Measurements from ENCODE around the gene PRM1. TPM values are rescaled to one million over a fixed set of nuclear protein-coding genes. Genes with fewer than 3 reads are reported as not detected.

PRM1 gene
- total RNA-seq, 1 experiment from 2014 or later = not detected

DNA sequence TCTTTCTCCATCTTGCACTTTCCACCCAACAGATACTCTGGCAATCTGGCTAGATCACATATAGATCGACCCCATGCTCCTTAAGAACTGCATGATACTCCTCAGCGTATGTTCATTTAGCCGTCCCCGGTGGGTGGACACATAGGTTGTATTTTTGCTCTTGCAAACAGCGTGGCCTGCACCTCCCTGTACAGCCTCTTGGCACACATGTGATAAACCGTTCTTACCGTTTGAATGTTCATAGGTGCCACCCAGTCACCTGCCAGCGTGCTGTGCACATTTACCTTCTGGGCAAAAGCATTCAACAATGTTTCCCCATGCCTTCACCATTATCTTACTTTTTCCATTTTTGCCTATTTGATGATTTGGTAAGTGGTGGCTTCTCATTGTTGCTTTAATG is 18.2 kb downstream of the PRM1 start:
- Histone ChIP-seq H3T11ph (ENCODE audit: low read length) (no peak overlapping the region), H3K9me3 (ENCODE audit: control insufficient read depth, low read depth, low read length) (no peaks in the 10 kb centered on the region)

More for the DNA sequence above, 18.2 kb downstream of the PRM1 start:
- H3K56ac ChIP-seq (ENCODE audit: insufficient read length, low read depth, low read length) = no peak overlapping the region
- H2BK20ac ChIP-seq (ENCODE audit: low read depth, low read length, poor library complexity, severe bottlenecking) = no peak overlapping the region
- no peaks in the 10 kb centered on the region for H3K79me1 ChIP-seq (ENCODE audit: insufficient read depth, low read depth, low read length, poor library complexity, severe bottlenecking)
- no peak overlapping the region for H2BK5ac ChIP-seq (ENCODE audit: insufficient read length, low read length)
- no peaks in the 10 kb centered on the region for H4K20me1 ChIP-seq (ENCODE audit: control insufficient read depth, insufficient read depth, insufficient read length)
- H3K14ac ChIP-seq (ENCODE audit: insufficient read depth, low read length) = no peak overlapping the region
- DNase-seq = no peak
- H3K18ac ChIP-seq (ENCODE audit: insufficient read length, low read depth, low read length) = no peak overlapping the region
- no peak for TF ChIP-seq CTCF (conservative IDR thresholded peaks at IDR 0.05)
- no peak overlapping the region for H3K4ac ChIP-seq (ENCODE audit: low read depth, low read length)
- Mint-ChIP-seq H3K4me1 (peaks cover 7 to 10% of the 10 kb centered on the region in 2 experiments), H3K27ac (peak overlapping the region in 1 of 3 experiments; percentile 16; a peak in 2 of 7 replicates), H3K4me3 (no peak overlapping the region), H3K27me3 (ENCODE audit: low read depth) (no peaks in the 10 kb centered on the region; the same call in 1 of the 2 replicates), H3K9me3 (no peaks in the 10 kb centered on the region), H3K36me3 (ENCODE audit: insufficient read depth in 1 of 3, low read depth in 3 of 3) (no peaks in the 10 kb centered on the region)
- WGBS (ENCODE audit: extremely low coverage, insufficient read length, low lambda C conversion rate) = no CpG with 5 or more reads among the region's 8 CpGs
- no peak overlapping the region for H2BK120ac ChIP-seq (ENCODE audit: low read depth, low read length, poor library complexity, severe bottlenecking)
- H2BK12ac ChIP-seq (ENCODE audit: insufficient read length, low read depth, low read length) = no peak overlapping the region
- no peak overlapping the region for H3K9ac ChIP-seq (ENCODE audit: extremely low read depth, insufficient read length, low read length)
- no peak overlapping the region for H2AK5ac ChIP-seq (ENCODE audit: insufficient read length, low read length)
- H3K23me2 ChIP-seq (ENCODE audit: insufficient read length, low read depth, low read length, poor library complexity, severe bottlenecking) = no peaks in the 10 kb centered on the region
- H3K4me1 ChIP-seq (ENCODE audit: insufficient read depth, low read length) = peaks cover 5% of the 10 kb centered on the region; the same call in 1 of the 2 replicates
- H2AFZ ChIP-seq (ENCODE audit: low read length) = no peak overlapping the region
- H3K27ac ChIP-seq (ENCODE audit: insufficient read length, low read depth, low read length) = no peak overlapping the region
- H3K27me3 ChIP-seq (ENCODE audit: insufficient read depth, low read length) = no peaks in the 10 kb centered on the region
- H4K8ac ChIP-seq (replicated peaks; ENCODE audit: insufficient read length, low read depth, low read length) = no peak overlapping the region
- H4K91ac ChIP-seq (ENCODE audit: insufficient read length, low read depth, low read length) = no peak overlapping the region
- no peaks in the 10 kb centered on the region for H3K79me2 ChIP-seq (ENCODE audit: insufficient read depth, low read length)
- no peak overlapping the region for H3K4me2 ChIP-seq (ENCODE audit: insufficient read depth, insufficient read length, low read length)
- no peak overlapping the region for H3K23ac ChIP-seq (ENCODE audit: insufficient read length, low read depth, low read length)
- no peak overlapping the region for H4K5ac ChIP-seq (ENCODE audit: insufficient read length, low read depth, low read length)
- no peak overlapping the region for H2BK15ac ChIP-seq (ENCODE audit: low read depth, low read length)

Measured in H9 (cell line).